Measurements from ENCODE around the gene SRD5A3.
"Not testable (repeated sequence)": the region's sequence is repeated elsewhere in the genome, so short reads cannot be mapped to it uniquely, and the experiment has no call there.

Gene SRD5A3

GRCh38 chr4:55340266-55340665 lies 5.8 kb upstream of the SRD5A3 start:
- no peak for TF ChIP-seq CTCF (IDR thresholded peaks at IDR 0.05; ENCODE audit: control extremely low read depth, extremely low read depth, low read depth, missing control alignments)
- DNase-seq (ENCODE audit: extremely low spot score): no peak
- CTCF ChIA-PET: no interaction called here
- POLR2A ChIA-PET: no interaction called here

GRCh38 chr4:55343887-55344286 lies 2.2 kb upstream of the SRD5A3 start:
- POLR2A ChIA-PET: no interaction called here
- CTCF ChIA-PET: interaction anchor here (1.9 to 3.2 kb wide), 2 partner anchors 21 to 210 kb away, joined by 6 to 13 read pairs; no protein-coding TSS in a partner anchor
- no peak for DNase-seq (ENCODE audit: extremely low spot score)

GRCh38 chr4:55345054-55345453 lies 988 bp upstream of the SRD5A3 start:
- DNase-seq (ENCODE audit: extremely low spot score): no peak
- no peak for TF ChIP-seq CTCF (IDR thresholded peaks at IDR 0.05; ENCODE audit: control extremely low read depth, extremely low read depth, low read depth, missing control alignments)
- CTCF ChIA-PET: interaction anchor here (0.9 to 3.2 kb wide), 31 partner anchors 9 to 527 kb away, joined by 3 to 24 read pairs (median 5); no protein-coding TSS in a partner anchor
- POLR2A ChIA-PET: no interaction called here

More at GRCh38 chr4:55343887-55344286, 2.2 kb upstream of the SRD5A3 start:
- no peak for TF ChIP-seq CTCF (IDR thresholded peaks at IDR 0.05; ENCODE audit: control extremely low read depth, extremely low read depth, low read depth, missing control alignments)

GRCh38 chr4:55346851-55347255 lies 811 bp downstream of the SRD5A3 start:
- ChIA-PET POLR2A (no interaction called here), CTCF (interaction anchor here (0.6 to 3.2 kb wide), 14 partner anchors 9 to 309 kb away, joined by 3 to 28 read pairs (median 5); partner anchors contain the start of gene TMEM165)
- no peak for TF ChIP-seq CTCF (IDR thresholded peaks at IDR 0.05; ENCODE audit: control extremely low read depth, extremely low read depth, low read depth, missing control alignments)
- DNase-seq (ENCODE audit: extremely low spot score): no peak

- POLR2A ChIA-PET: no interaction called here
- no peak for DNase-seq (ENCODE audit: extremely low spot score)
- CTCF ChIA-PET: interaction anchor here (0.8 to 3.2 kb wide), 8 partner anchors 8 to 207 kb away, joined by 3 to 28 read pairs (median 6); partner anchors contain the start of gene TMEM165
- TF ChIP-seq CTCF (IDR thresholded peaks at IDR 0.05; ENCODE audit: control extremely low read depth, extremely low read depth, low read depth, missing control alignments): no peak
Measured at GRCh38 chr4:55347610-55348228, 1.7 kb downstream of the SRD5A3 start.

- CTCF ChIA-PET: interaction anchor here (0.6 to 1.4 kb wide), 4 partner anchors 13 to 206 kb away, joined by 3 to 5 read pairs (median 3); no protein-coding TSS in a partner anchor
- no peak for TF ChIP-seq CTCF (IDR thresholded peaks at IDR 0.05; ENCODE audit: control extremely low read depth, extremely low read depth, low read depth, missing control alignments)
- no peak for DNase-seq (ENCODE audit: extremely low spot score)
- POLR2A ChIA-PET: no interaction called here
Measured at GRCh38 chr4:55348466-55348865, 2.4 kb downstream of the SRD5A3 start.

- POLR2A ChIA-PET; DNase-seq (ENCODE audit: extremely low spot score): not testable (repeated sequence)
- CTCF ChIA-PET: interaction anchor here (0.6 to 1.3 kb wide), 3 partner anchors 12 to 1576 kb away, joined by 3 read pairs; no protein-coding TSS in a partner anchor
Measured at GRCh38 chr4:55350870-55351269, 4.8 kb downstream of the SRD5A3 start.
